WTC11 (cell line): ENCODE measurements around the gene ZCCHC7. TPM values are rescaled to one million over a fixed set of nuclear protein-coding genes. Genes with fewer than 3 reads are reported as not detected.

Experiments
- ATAC-seq: fragments of 200-7000 bp; cut with Tn5 transposase; 2 replicates; pipeline ENCODE4 v1.10.0; 2021; ENCODE audit warnings: mild to moderate bottlenecking, moderate library complexity
- CTCF ChIA-PET: fragments of 300-600 bp; sonication (Branson Sonifier 250); formaldehyde crosslinking; loops from one replicate; lab custom pipeline; 2021; ENCODE audit warnings: antibody characterized with exemption; lab: Charles Lee
- POLR2A ChIA-PET: fragments of 350-600 bp; sonication (Branson Sonifier 250); formaldehyde crosslinking; loops from one replicate; lab custom pipeline; 2021; ENCODE audit warnings: antibody characterized with exemption; lab: Charles Lee
- DNase-seq: peaks from one replicate; pipeline ENCODE4 v3.0.0; 2021; ENCODE audit warnings: low spot score
- H3K27ac Mint-ChIP-seq: 2 replicates; pipeline ENCODE4 v1.8.0; 2021; ENCODE audit warnings: mixed read lengths
- H3K27me3 Mint-ChIP-seq: 2 replicates; pipeline ENCODE4 v1.8.0; 2021; ENCODE audit warnings: low read depth, mild to moderate bottlenecking, moderate library complexity, mixed read lengths
- H3K36me3 Mint-ChIP-seq: 2 replicates; pipeline ENCODE4 v1.8.0; 2021; ENCODE audit warnings: mixed read lengths
- H3K4me1 Mint-ChIP-seq: 2 replicates; pipeline ENCODE4 v1.8.0; 2022; ENCODE audit warnings: mixed read lengths
- H3K4me3 Mint-ChIP-seq: 2 replicates; pipeline ENCODE4 v1.8.0; 2021; ENCODE audit warnings: mild to moderate bottlenecking, moderate library complexity, mixed read lengths
- H3K9me3 Mint-ChIP-seq: 2 replicates; pipeline ENCODE4 v1.8.0; 2021; ENCODE audit warnings: mixed read lengths
- ATF3 ChIP-seq: sonication (generic); formaldehyde crosslinking; conservative IDR thresholded peaks from 2 replicates; pipeline ENCODE4 v1.8.1; 2022; ENCODE audit warnings: mild to moderate bottlenecking, missing genetic modification reagents
- FOXJ3 ChIP-seq: sonication (generic); formaldehyde crosslinking; IDR thresholded peaks from 2 replicates; pipeline ENCODE4 v1.9.0; 2021; ENCODE audit warnings: missing genetic modification reagents, mild to moderate bottlenecking, borderline replicate concordance
- FOXP4 ChIP-seq: sonication (generic); formaldehyde crosslinking; IDR thresholded peaks from 2 replicates; pipeline ENCODE4 v1.8.0; 2022; ENCODE audit warnings: mild to moderate bottlenecking, missing genetic modification reagents
- KAT7 ChIP-seq: sonication (generic); formaldehyde crosslinking; IDR thresholded peaks from 2 replicates; pipeline ENCODE4 v1.8.1; 2023; ENCODE audit warnings: missing genetic modification reagents, mild to moderate bottlenecking, borderline replicate concordance
- NFATC4 ChIP-seq: fragments of 250-450 bp; sonication (Bioruptor Pico); IDR thresholded peaks from 2 replicates; pipeline ENCODE4 v1.9.0; 2021; ENCODE audit warnings: mild to moderate bottlenecking
- NFYB ChIP-seq: sonication (generic); formaldehyde crosslinking; conservative IDR thresholded peaks from 2 replicates; pipeline ENCODE4 v1.8.0; 2022; ENCODE audit warnings: low read depth, missing genetic modification reagents
- RORB ChIP-seq: fragments of 250-450 bp; sonication (Bioruptor Pico); IDR thresholded peaks from 2 replicates; pipeline ENCODE4 v1.9.0; 2021; ENCODE audit warnings: mild to moderate bottlenecking
- TCF7 ChIP-seq: sonication (generic); formaldehyde crosslinking; IDR thresholded peaks from 2 replicates; pipeline ENCODE4 v1.8.0; 2022; ENCODE audit warnings: mild to moderate bottlenecking, low read depth, missing genetic modification reagents, moderate library complexity
- TEAD1 ChIP-seq: sonication (generic); formaldehyde crosslinking; IDR thresholded peaks from 2 replicates; pipeline ENCODE4 v1.8.0; 2022; ENCODE audit warnings: mild to moderate bottlenecking, missing genetic modification reagents
- ZNF121 ChIP-seq: sonication (generic); formaldehyde crosslinking; IDR thresholded peaks from 2 replicates; pipeline ENCODE4 v1.8.0; 2023; ENCODE audit warnings: missing genetic modification reagents
- ZNF671 ChIP-seq: fragments of 250-450 bp; sonication (Bioruptor Pico); IDR thresholded peaks from 2 replicates; pipeline ENCODE4 v1.8.0; 2021; ENCODE audit warnings: mild to moderate bottlenecking
- total RNA-seq: library from RNA; stranded (reverse); gene quantifications from 3 replicates; pipeline ENCODE4 v1.2.3, GENCODE V29; 2021
- TF ChIP-seq, protein P1 (sequence below): sonication (generic); formaldehyde crosslinking; IDR thresholded peaks from 2 replicates; pipeline ENCODE4 v1.8.0; 2022; ENCODE audit warnings: mild to moderate bottlenecking, missing genetic modification reagents
- TF ChIP-seq, protein P2 (sequence below): sonication (generic); formaldehyde crosslinking; IDR thresholded peaks from 2 replicates; pipeline ENCODE4 v1.8.0; 2023; ENCODE audit warnings: missing genetic modification reagents, mild to moderate bottlenecking, borderline replicate concordance
- TF ChIP-seq, protein P3 (sequence below): sonication (generic); formaldehyde crosslinking; IDR thresholded peaks from 2 replicates; pipeline ENCODE4 v1.8.0; 2022; ENCODE audit warnings: missing genetic modification reagents

Gene ZCCHC7
- total RNA-seq, 1 experiment from 2014 or later = 30.1 TPM

DNA sequence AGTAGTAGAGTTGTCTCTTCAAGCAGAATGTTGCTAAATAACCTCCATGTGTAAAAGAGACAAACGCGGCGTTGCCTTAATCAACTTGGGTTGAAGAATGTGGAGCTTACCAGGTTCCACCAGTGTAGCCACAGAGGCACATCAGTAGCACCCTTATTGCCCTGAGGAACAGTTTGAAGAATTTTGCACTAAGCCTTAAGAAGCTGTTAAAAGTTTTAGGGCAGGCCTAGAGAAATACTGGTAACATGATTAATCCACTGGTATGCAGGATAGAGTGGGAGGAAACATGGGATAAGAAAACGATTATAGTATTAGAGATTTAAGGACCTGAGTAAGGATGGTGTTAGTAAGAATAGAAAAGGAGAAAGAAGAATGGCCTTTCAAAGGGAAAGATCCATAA is 100.6 kb downstream of the ZCCHC7 start:
- POLR2A ChIA-PET = no interaction called here

More for the DNA sequence above, 100.6 kb downstream of the ZCCHC7 start:
- Mint-ChIP-seq H3K4me1 (peaks cover 16% of the 10 kb centered on the region), H3K27ac (no peak overlapping the region; the same call in 1 of the 2 replicates), H3K36me3 (no peaks in the 10 kb centered on the region), H3K27me3 (no peaks in the 10 kb centered on the region), H3K9me3 (no peaks in the 10 kb centered on the region), H3K4me3 (no peak overlapping the region)
- ATAC-seq (no peak), DNase-seq (no peak)
- no peak for TF ChIP-seq FOXJ3 (CRISPR knock-in tag)
- no peak for TF ChIP-seq KAT7 (CRISPR knock-in tag)
- no peak for TF ChIP-seq RORB (CRISPR knock-in tag)
- TF ChIP-seq TCF7 (CRISPR knock-in tag) = no peak
- TF ChIP-seq TEAD1 (CRISPR knock-in tag) = no peak
- TF ChIP-seq, protein P1, sequence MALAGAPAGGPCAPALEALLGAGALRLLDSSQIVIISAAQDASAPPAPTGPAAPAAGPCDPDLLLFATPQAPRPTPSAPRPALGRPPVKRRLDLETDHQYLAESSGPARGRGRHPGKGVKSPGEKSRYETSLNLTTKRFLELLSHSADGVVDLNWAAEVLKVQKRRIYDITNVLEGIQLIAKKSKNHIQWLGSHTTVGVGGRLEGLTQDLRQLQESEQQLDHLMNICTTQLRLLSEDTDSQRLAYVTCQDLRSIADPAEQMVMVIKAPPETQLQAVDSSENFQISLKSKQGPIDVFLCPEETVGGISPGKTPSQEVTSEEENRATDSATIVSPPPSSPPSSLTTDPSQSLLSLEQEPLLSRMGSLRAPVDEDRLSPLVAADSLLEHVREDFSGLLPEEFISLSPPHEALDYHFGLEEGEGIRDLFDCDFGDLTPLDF (CRISPR knock-in tag) = no peak
- TF ChIP-seq, protein P2, sequence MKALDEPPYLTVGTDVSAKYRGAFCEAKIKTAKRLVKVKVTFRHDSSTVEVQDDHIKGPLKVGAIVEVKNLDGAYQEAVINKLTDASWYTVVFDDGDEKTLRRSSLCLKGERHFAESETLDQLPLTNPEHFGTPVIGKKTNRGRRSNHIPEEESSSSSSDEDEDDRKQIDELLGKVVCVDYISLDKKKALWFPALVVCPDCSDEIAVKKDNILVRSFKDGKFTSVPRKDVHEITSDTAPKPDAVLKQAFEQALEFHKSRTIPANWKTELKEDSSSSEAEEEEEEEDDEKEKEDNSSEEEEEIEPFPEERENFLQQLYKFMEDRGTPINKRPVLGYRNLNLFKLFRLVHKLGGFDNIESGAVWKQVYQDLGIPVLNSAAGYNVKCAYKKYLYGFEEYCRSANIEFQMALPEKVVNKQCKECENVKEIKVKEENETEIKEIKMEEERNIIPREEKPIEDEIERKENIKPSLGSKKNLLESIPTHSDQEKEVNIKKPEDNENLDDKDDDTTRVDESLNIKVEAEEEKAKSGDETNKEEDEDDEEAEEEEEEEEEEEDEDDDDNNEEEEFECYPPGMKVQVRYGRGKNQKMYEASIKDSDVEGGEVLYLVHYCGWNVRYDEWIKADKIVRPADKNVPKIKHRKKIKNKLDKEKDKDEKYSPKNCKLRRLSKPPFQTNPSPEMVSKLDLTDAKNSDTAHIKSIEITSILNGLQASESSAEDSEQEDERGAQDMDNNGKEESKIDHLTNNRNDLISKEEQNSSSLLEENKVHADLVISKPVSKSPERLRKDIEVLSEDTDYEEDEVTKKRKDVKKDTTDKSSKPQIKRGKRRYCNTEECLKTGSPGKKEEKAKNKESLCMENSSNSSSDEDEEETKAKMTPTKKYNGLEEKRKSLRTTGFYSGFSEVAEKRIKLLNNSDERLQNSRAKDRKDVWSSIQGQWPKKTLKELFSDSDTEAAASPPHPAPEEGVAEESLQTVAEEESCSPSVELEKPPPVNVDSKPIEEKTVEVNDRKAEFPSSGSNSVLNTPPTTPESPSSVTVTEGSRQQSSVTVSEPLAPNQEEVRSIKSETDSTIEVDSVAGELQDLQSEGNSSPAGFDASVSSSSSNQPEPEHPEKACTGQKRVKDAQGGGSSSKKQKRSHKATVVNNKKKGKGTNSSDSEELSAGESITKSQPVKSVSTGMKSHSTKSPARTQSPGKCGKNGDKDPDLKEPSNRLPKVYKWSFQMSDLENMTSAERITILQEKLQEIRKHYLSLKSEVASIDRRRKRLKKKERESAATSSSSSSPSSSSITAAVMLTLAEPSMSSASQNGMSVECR = no peak
- TF ChIP-seq FOXP4 (CRISPR knock-in tag) = no peak
- TF ChIP-seq ZNF671 (CRISPR knock-in tag) = no peak
- no peak for TF ChIP-seq ZNF121 (CRISPR knock-in tag)
- TF ChIP-seq NFYB = no peak
- no peak for TF ChIP-seq ATF3
- TF ChIP-seq, protein P3, sequence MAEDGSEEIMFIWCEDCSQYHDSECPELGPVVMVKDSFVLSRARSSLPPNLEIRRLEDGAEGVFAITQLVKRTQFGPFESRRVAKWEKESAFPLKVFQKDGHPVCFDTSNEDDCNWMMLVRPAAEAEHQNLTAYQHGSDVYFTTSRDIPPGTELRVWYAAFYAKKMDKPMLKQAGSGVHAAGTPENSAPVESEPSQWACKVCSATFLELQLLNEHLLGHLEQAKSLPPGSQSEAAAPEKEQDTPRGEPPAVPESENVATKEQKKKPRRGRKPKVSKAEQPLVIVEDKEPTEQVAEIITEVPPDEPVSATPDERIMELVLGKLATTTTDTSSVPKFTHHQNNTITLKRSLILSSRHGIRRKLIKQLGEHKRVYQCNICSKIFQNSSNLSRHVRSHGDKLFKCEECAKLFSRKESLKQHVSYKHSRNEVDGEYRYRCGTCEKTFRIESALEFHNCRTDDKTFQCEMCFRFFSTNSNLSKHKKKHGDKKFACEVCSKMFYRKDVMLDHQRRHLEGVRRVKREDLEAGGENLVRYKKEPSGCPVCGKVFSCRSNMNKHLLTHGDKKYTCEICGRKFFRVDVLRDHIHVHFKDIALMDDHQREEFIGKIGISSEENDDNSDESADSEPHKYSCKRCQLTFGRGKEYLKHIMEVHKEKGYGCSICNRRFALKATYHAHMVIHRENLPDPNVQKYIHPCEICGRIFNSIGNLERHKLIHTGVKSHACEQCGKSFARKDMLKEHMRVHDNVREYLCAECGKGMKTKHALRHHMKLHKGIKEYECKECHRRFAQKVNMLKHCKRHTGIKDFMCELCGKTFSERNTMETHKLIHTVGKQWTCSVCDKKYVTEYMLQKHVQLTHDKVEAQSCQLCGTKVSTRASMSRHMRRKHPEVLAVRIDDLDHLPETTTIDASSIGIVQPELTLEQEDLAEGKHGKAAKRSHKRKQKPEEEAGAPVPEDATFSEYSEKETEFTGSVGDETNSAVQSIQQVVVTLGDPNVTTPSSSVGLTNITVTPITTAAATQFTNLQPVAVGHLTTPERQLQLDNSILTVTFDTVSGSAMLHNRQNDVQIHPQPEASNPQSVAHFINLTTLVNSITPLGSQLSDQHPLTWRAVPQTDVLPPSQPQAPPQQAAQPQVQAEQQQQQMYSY (CRISPR knock-in tag) = no peak
- TF ChIP-seq NFATC4 (CRISPR knock-in tag) = no peak
- CTCF ChIA-PET = no interaction called here
